Liver (tissue), 8 donors: Measurements from ENCODE around the gene CCR5AS.

Experiments used
- DNase-seq: peaks from one replicate; pipeline ENCODE4 v3.0.0-alpha.2; 2017; ENCODE audit warnings: low spot score
- H3K27ac ChIP-seq, 2 donors: one replicate each; pipeline ENCODE4 v1.7.0; 2013; ENCODE audit warnings: inconsistent platforms in 2 of 2, low read length in 2 of 2, control low read depth in 1 of 2, low read depth in 1 of 2, mild to moderate bottlenecking in 1 of 2
- H3K27me3 ChIP-seq, 4 donors: one replicate each; pipeline versions ENCODE4 v1.6.1 to v1.7.0; 2013; ENCODE audit warnings: low read length in 3 of 4, inconsistent platforms in 1 of 4, mild to moderate bottlenecking in 1 of 4, moderate library complexity in 1 of 4; ENCODE audit not compliant: control insufficient read depth in 4 of 4, insufficient read depth in 4 of 4
- H3K36me3 ChIP-seq, 4 donors: one replicate each; pipeline versions ENCODE4 v1.6.1 to v1.7.0; 2013; ENCODE audit warnings: low read length in 3 of 4, mild to moderate bottlenecking in 3 of 4, low read depth in 1 of 4, moderate library complexity in 1 of 4; ENCODE audit not compliant: control insufficient read depth in 4 of 4, insufficient read depth in 3 of 4
- H3K4me1 ChIP-seq, 4 donors: one replicate each; pipeline versions ENCODE4 v1.6.1 to v1.7.0; 2013; ENCODE audit warnings: low read length in 3 of 4, mild to moderate bottlenecking in 3 of 4, moderate library complexity in 1 of 4; ENCODE audit not compliant: control insufficient read depth in 4 of 4, insufficient read depth in 4 of 4
- H3K4me3 ChIP-seq, 3 donors: one replicate each; pipeline versions ENCODE4 v1.6.1 to v1.7.0; 2013; ENCODE audit warnings: low read length in 3 of 3, control low read depth in 1 of 3, low read depth in 1 of 3, mild to moderate bottlenecking in 1 of 3
- H3K9ac ChIP-seq, 2 donors: one replicate each; pipeline ENCODE4 v1.7.0; 2013; ENCODE audit warnings: low read length in 2 of 2, mild to moderate bottlenecking in 2 of 2, moderate library complexity in 2 of 2, control low read depth in 1 of 2, low read depth in 1 of 2
- H3K9me3 ChIP-seq, 4 donors: one replicate each; pipeline versions ENCODE4 v1.6.1 to v1.7.0; 2013; ENCODE audit warnings: low read length in 3 of 4; ENCODE audit not compliant: control insufficient read depth in 4 of 4
- EGR1 ChIP-seq, 2 donors: IDR thresholded peaks; 2 replicates each; pipeline ENCODE4 v1.6.1; 2016 to 2018; ENCODE audit warnings: antibody characterized with exemption in 2 of 2, low read depth in 2 of 2
- FOXA1 ChIP-seq: IDR thresholded peaks from 2 replicates; pipeline ENCODE4 v1.6.1; 2016; ENCODE audit warnings: antibody characterized with exemption
- FOXA2 ChIP-seq: IDR thresholded peaks from 2 replicates; pipeline ENCODE4 v1.6.1; 2016; ENCODE audit warnings: antibody characterized with exemption
- GABPA ChIP-seq, 2 donors: IDR thresholded peaks in 1 of 2; conservative IDR thresholded peaks in 1 of 2; 2 replicates each; pipeline ENCODE4 v1.6.1; 2016; ENCODE audit warnings: antibody characterized with exemption in 2 of 2, mild to moderate bottlenecking in 1 of 2, moderate library complexity in 1 of 2
- HNF4A ChIP-seq, 2 donors: conservative IDR thresholded peaks; 2 replicates each; pipeline ENCODE4 v1.6.1; 2016; ENCODE audit warnings: antibody characterized with exemption in 2 of 2, mild to moderate bottlenecking in 2 of 2
- HNF4G ChIP-seq: IDR thresholded peaks from 2 replicates; pipeline ENCODE4 v1.6.1; 2016; ENCODE audit warnings: antibody characterized with exemption
- JUND ChIP-seq, 2 donors: IDR thresholded peaks; 2 replicates each; pipeline ENCODE4 v1.6.1; 2016; ENCODE audit warnings: antibody characterized with exemption in 2 of 2
- NR2F2 ChIP-seq: IDR thresholded peaks from 2 replicates; pipeline ENCODE4 v1.6.1; 2016; ENCODE audit warnings: antibody characterized with exemption
- RAD21 ChIP-seq, 2 donors: IDR thresholded peaks; 2 replicates each; pipeline ENCODE4 v1.6.1; 2016; ENCODE audit warnings: antibody characterized with exemption in 2 of 2, mild to moderate bottlenecking in 2 of 2
- RXRA ChIP-seq, 2 donors: IDR thresholded peaks; 2 replicates each; pipeline ENCODE4 v1.6.1; 2017 to 2018; ENCODE audit warnings: antibody characterized with exemption in 2 of 2, mild to moderate bottlenecking in 1 of 2
- SP1 ChIP-seq: IDR thresholded peaks from 2 replicates; pipeline ENCODE4 v1.6.1; 2018; ENCODE audit warnings: antibody characterized with exemption, mild to moderate bottlenecking
- TAF1 ChIP-seq: conservative IDR thresholded peaks from 2 replicates; pipeline ENCODE4 v1.6.1; 2016; ENCODE audit warnings: antibody characterized with exemption, mild to moderate bottlenecking
- YY1 ChIP-seq: IDR thresholded peaks from 2 replicates; pipeline ENCODE4 v1.6.1; 2016; ENCODE audit warnings: antibody characterized with exemption, mild to moderate bottlenecking
- WGBS: extraction: QIAGEN DNeasy Blood & Tissue Kit; methylation state at CpG from one replicate; pipeline ENCODE4 v1.1.7; 2013; 5-methylcytosine and 5-hydroxymethylcytosine counted together
- TF ChIP-seq, protein P1 (sequence below): IDR thresholded peaks from 2 replicates; pipeline ENCODE4 v1.6.1; 2016; ENCODE audit warnings: antibody characterized with exemption, mild to moderate bottlenecking
- TF ChIP-seq, protein P2 (sequence below): IDR thresholded peaks from 2 replicates; pipeline ENCODE4 v1.6.1; 2016; ENCODE audit warnings: antibody characterized with exemption
- TF ChIP-seq, protein P3 (sequence below): IDR thresholded peaks from 2 replicates; pipeline ENCODE4 v1.6.1; 2016; ENCODE audit warnings: antibody characterized with exemption
- TF ChIP-seq, protein P4 (sequence below): IDR thresholded peaks from 2 replicates; pipeline ENCODE4 v1.6.1; 2016; ENCODE audit warnings: antibody characterized with exemption
- TF ChIP-seq, protein P5 (sequence below): fragments of 150-350 bp; IDR thresholded peaks from 2 replicates; pipeline ENCODE4 v1.5.1; 2017; ENCODE audit warnings: improper control_type of control experiment, low read depth, low read length; ENCODE audit not compliant: missing input control
- donor health status: healthy.
- donor health status: healthy.
- donor health status: healthy.
- donor health status: healthy.
- donor health status: healthy.

The CCR5AS gene

DNA sequence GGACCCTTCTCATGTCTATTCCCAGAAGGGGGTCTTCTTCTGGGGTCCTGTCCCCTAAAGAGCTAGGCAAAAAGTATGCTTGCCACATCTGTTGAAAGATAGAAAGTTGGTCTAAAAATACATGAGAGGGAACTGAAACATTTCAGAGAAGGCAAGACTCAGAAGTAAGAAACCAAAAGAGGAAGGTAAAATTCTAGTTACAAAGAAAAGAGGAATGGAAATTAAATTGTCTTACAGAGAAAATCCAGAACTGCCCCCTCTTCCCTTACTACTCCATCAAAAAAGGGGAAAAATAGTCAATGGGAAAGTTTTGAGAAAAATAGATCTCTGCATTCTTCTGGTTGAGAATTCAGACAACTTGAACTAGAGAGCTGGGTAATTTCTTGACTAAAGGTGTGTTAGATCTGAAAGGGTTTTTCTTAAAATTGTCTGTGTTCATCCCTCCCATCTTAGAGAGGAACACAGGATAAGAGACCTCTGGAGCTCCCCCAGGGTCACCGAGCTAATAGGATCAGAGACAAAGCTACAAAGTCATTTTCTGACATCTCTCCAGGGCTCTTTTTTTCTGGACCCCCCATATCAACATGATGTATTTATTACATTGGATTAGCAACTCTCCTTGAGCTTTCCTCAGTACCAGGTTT, 85.3 kb downstream of the CCR5AS start:
- H3K9ac ChIP-seq, result no peak overlapping the region
- no peak for DNase-seq
- H3K4me3 ChIP-seq, result no peak overlapping the region
- no peaks in the 10 kb centered on the region for H3K9me3 ChIP-seq
- H3K36me3 ChIP-seq, result no peaks in the 10 kb centered on the region
- WGBS, result 66% methylated on average over 1 of the region's 1 CpG
- no peak overlapping the region for H3K27ac ChIP-seq
- no peaks in the 10 kb centered on the region for H3K4me1 ChIP-seq
- H3K27me3 ChIP-seq, result no peaks in the 10 kb centered on the region
- TF ChIP-seq RAD21 (IDR thresholded peaks at IDR 0.05) (no peak), GABPA (IDR thresholded peaks at IDR 0.05 in 1 of 2, conservative IDR thresholded peaks at IDR 0.05 in 1 of 2) (no peak), RXRA (IDR thresholded peaks at IDR 0.05) (no peak), FOXA1 (no peak), EGR1 (IDR thresholded peaks at IDR 0.05; ENCODE audit: low read depth in 2 of 2) (no peak), SP1 (no peak), YY1 (no peak), JUND (IDR thresholded peaks at IDR 0.05) (no peak), FOXA2 (no peak), HNF4G (no peak), NR2F2 (no peak), TAF1 (no peak), HNF4A (conservative IDR thresholded peaks at IDR 0.05) (no peak)
- TF ChIP-seq, protein P1, sequence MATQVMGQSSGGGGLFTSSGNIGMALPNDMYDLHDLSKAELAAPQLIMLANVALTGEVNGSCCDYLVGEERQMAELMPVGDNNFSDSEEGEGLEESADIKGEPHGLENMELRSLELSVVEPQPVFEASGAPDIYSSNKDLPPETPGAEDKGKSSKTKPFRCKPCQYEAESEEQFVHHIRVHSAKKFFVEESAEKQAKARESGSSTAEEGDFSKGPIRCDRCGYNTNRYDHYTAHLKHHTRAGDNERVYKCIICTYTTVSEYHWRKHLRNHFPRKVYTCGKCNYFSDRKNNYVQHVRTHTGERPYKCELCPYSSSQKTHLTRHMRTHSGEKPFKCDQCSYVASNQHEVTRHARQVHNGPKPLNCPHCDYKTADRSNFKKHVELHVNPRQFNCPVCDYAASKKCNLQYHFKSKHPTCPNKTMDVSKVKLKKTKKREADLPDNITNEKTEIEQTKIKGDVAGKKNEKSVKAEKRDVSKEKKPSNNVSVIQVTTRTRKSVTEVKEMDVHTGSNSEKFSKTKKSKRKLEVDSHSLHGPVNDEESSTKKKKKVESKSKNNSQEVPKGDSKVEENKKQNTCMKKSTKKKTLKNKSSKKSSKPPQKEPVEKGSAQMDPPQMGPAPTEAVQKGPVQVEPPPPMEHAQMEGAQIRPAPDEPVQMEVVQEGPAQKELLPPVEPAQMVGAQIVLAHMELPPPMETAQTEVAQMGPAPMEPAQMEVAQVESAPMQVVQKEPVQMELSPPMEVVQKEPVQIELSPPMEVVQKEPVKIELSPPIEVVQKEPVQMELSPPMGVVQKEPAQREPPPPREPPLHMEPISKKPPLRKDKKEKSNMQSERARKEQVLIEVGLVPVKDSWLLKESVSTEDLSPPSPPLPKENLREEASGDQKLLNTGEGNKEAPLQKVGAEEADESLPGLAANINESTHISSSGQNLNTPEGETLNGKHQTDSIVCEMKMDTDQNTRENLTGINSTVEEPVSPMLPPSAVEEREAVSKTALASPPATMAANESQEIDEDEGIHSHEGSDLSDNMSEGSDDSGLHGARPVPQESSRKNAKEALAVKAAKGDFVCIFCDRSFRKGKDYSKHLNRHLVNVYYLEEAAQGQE, result no peak
- TF ChIP-seq, protein P2, sequence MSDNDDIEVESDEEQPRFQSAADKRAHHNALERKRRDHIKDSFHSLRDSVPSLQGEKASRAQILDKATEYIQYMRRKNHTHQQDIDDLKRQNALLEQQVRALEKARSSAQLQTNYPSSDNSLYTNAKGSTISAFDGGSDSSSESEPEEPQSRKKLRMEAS, result no peak
- TF ChIP-seq, protein P3, sequence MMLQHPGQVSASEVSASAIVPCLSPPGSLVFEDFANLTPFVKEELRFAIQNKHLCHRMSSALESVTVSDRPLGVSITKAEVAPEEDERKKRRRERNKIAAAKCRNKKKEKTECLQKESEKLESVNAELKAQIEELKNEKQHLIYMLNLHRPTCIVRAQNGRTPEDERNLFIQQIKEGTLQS, result no peak
- TF ChIP-seq, protein P4, sequence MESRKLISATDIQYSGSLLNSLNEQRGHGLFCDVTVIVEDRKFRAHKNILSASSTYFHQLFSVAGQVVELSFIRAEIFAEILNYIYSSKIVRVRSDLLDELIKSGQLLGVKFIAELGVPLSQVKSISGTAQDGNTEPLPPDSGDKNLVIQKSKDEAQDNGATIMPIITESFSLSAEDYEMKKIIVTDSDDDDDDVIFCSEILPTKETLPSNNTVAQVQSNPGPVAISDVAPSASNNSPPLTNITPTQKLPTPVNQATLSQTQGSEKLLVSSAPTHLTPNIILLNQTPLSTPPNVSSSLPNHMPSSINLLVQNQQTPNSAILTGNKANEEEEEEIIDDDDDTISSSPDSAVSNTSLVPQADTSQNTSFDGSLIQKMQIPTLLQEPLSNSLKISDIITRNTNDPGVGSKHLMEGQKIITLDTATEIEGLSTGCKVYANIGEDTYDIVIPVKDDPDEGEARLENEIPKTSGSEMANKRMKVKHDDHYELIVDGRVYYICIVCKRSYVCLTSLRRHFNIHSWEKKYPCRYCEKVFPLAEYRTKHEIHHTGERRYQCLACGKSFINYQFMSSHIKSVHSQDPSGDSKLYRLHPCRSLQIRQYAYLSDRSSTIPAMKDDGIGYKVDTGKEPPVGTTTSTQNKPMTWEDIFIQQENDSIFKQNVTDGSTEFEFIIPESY, result no peak
- TF ChIP-seq, protein P5, sequence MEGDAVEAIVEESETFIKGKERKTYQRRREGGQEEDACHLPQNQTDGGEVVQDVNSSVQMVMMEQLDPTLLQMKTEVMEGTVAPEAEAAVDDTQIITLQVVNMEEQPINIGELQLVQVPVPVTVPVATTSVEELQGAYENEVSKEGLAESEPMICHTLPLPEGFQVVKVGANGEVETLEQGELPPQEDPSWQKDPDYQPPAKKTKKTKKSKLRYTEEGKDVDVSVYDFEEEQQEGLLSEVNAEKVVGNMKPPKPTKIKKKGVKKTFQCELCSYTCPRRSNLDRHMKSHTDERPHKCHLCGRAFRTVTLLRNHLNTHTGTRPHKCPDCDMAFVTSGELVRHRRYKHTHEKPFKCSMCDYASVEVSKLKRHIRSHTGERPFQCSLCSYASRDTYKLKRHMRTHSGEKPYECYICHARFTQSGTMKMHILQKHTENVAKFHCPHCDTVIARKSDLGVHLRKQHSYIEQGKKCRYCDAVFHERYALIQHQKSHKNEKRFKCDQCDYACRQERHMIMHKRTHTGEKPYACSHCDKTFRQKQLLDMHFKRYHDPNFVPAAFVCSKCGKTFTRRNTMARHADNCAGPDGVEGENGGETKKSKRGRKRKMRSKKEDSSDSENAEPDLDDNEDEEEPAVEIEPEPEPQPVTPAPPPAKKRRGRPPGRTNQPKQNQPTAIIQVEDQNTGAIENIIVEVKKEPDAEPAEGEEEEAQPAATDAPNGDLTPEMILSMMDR, result no peak
